ENCODE measurements around the gene C10orf90. TPM values are rescaled to one million over a fixed set of nuclear protein-coding genes. Genes with fewer than 3 reads are reported as not detected.

The C10orf90 gene
- total RNA-seq, 1 donor from 2014 or later = not detected

DNA sequence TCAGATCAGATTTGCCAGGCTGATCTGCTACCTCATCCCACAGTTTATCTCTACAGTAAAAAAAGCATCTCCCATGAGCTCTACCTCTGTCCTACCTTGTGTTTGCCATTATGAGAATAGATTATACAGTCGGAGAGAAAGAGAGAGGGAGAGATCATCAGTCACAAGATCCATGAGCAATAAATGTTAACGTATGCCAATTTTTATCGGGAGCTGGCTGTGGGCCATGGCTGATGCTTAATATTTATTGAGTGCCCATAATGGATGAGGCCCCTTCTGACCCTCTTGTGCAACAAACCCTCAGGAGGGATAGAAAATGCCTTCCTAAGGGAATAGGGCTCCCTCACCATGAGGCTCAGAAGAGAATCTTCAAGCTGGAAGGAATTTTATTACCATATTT, 52.8 kb downstream of the C10orf90 start:
- H3K27me3 Mint-ChIP-seq (ENCODE audit: unreplicated experiment) = peaks cover 2% of the 10 kb centered on the region
- H3K36me3 Mint-ChIP-seq (ENCODE audit: low read depth, unreplicated experiment) = no peaks in the 10 kb centered on the region
- TF ChIP-seq, protein P1, sequence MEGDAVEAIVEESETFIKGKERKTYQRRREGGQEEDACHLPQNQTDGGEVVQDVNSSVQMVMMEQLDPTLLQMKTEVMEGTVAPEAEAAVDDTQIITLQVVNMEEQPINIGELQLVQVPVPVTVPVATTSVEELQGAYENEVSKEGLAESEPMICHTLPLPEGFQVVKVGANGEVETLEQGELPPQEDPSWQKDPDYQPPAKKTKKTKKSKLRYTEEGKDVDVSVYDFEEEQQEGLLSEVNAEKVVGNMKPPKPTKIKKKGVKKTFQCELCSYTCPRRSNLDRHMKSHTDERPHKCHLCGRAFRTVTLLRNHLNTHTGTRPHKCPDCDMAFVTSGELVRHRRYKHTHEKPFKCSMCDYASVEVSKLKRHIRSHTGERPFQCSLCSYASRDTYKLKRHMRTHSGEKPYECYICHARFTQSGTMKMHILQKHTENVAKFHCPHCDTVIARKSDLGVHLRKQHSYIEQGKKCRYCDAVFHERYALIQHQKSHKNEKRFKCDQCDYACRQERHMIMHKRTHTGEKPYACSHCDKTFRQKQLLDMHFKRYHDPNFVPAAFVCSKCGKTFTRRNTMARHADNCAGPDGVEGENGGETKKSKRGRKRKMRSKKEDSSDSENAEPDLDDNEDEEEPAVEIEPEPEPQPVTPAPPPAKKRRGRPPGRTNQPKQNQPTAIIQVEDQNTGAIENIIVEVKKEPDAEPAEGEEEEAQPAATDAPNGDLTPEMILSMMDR (IDR thresholded peaks at IDR 0.05; ENCODE audit: unreplicated experiment) = no peak
- no peaks in the 10 kb centered on the region for H3K4me1 Mint-ChIP-seq (ENCODE audit: unreplicated experiment)
- no peak overlapping the region for H3K4me3 Mint-ChIP-seq (ENCODE audit: unreplicated experiment)
- H3K9me3 Mint-ChIP-seq (ENCODE audit: unreplicated experiment) = no peaks in the 10 kb centered on the region
- no peak for DNase-seq (ENCODE audit: low spot score)
- H3K27ac Mint-ChIP-seq (ENCODE audit: unreplicated experiment) = no peak overlapping the region

DNA sequence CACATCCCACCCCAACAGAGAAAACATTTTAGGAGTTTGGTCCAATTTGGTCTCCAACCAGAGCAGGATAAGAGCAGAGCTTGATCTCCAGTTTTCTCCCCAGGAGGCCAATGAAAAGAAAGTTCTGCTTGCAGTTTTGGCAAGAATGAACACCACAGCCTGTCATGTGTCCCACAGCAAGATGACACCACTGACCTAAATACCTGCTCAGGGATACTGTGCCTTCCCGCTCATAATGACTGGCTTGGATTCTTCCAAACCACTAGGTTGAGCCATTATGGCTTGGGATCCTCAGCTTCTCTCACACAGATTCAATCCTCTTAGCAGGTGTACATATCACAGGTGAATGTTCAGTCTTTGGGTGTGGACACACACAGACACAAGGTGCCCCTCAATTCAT, 53.3 kb downstream of the C10orf90 start:
- H3K36me3 Mint-ChIP-seq (ENCODE audit: low read depth, unreplicated experiment) = no peaks in the 10 kb centered on the region
- no peak overlapping the region for H3K27ac Mint-ChIP-seq (ENCODE audit: unreplicated experiment)
- H3K4me1 Mint-ChIP-seq (ENCODE audit: unreplicated experiment) = no peaks in the 10 kb centered on the region
- H3K27me3 Mint-ChIP-seq (ENCODE audit: unreplicated experiment) = peaks cover 2% of the 10 kb centered on the region
- TF ChIP-seq, protein P1 (IDR thresholded peaks at IDR 0.05; ENCODE audit: unreplicated experiment) = no peak
- no peak for DNase-seq (ENCODE audit: low spot score)
- H3K9me3 Mint-ChIP-seq (ENCODE audit: unreplicated experiment) = no peaks in the 10 kb centered on the region
- no peak overlapping the region for H3K4me3 Mint-ChIP-seq (ENCODE audit: unreplicated experiment)

- H3K27me3 Mint-ChIP-seq (ENCODE audit: unreplicated experiment) = peaks cover 2% of the 10 kb centered on the region
- H3K4me3 Mint-ChIP-seq (ENCODE audit: unreplicated experiment) = no peak overlapping the region
- TF ChIP-seq, protein P1 (IDR thresholded peaks at IDR 0.05; ENCODE audit: unreplicated experiment) = no peak
- no peak overlapping the region for H3K27ac Mint-ChIP-seq (ENCODE audit: unreplicated experiment)
- DNase-seq (ENCODE audit: low spot score) = no peak
- no peaks in the 10 kb centered on the region for H3K4me1 Mint-ChIP-seq (ENCODE audit: unreplicated experiment)
- H3K9me3 Mint-ChIP-seq (ENCODE audit: unreplicated experiment) = no peaks in the 10 kb centered on the region
- no peaks in the 10 kb centered on the region for H3K36me3 Mint-ChIP-seq (ENCODE audit: low read depth, unreplicated experiment)
Observed at GRCh38 chr10:126616737-126617136, 53.8 kb downstream of the C10orf90 start.

- peaks cover 2% of the 10 kb centered on the region for H3K27me3 Mint-ChIP-seq (ENCODE audit: unreplicated experiment)
Observed at GRCh38 chr10:126611303-126611702, 59.2 kb downstream of the C10orf90 start.

DNA sequence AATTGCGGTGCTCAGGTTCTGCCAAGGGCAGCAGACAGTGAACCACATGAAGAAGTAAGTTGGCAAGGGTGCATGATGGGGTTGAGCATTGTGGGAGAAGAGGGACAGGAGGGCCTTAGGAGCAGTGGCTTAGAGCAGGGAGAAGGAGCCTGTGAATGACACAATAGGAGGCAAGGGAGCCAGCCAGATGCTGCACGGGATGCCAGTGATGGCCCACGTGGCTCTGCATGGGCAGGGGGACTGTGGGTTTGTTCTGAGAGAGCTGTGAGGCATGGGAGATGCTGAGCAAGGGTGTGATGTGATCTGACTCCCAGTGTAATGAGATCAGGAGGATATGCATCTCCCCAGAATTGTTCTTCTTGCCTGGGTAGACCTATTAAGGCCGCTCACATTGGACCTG, 60.9 kb downstream of the C10orf90 start:
- Mint-ChIP-seq H3K4me3 (ENCODE audit: unreplicated experiment) (no peak overlapping the region), H3K27ac (ENCODE audit: unreplicated experiment) (no peak overlapping the region), H3K27me3 (ENCODE audit: unreplicated experiment) (no peaks in the 10 kb centered on the region), H3K36me3 (ENCODE audit: low read depth, unreplicated experiment) (no peaks in the 10 kb centered on the region), H3K9me3 (ENCODE audit: unreplicated experiment) (no peaks in the 10 kb centered on the region), H3K4me1 (ENCODE audit: unreplicated experiment) (no peaks in the 10 kb centered on the region)
- TF ChIP-seq, protein P1 (IDR thresholded peaks at IDR 0.05; ENCODE audit: unreplicated experiment) = no peak
- no peak for DNase-seq (ENCODE audit: low spot score)

More at GRCh38 chr10:126611303-126611702, 59.2 kb downstream of the C10orf90 start:
- no peak overlapping the region for H3K4me3 Mint-ChIP-seq (ENCODE audit: unreplicated experiment)
- TF ChIP-seq, protein P1 (IDR thresholded peaks at IDR 0.05; ENCODE audit: unreplicated experiment) = no peak
- H3K27ac Mint-ChIP-seq (ENCODE audit: unreplicated experiment) = no peak overlapping the region
- DNase-seq (ENCODE audit: low spot score) = no peak
- no peaks in the 10 kb centered on the region for H3K4me1 Mint-ChIP-seq (ENCODE audit: unreplicated experiment)
- no peaks in the 10 kb centered on the region for H3K36me3 Mint-ChIP-seq (ENCODE audit: low read depth, unreplicated experiment)
- H3K9me3 Mint-ChIP-seq (ENCODE audit: unreplicated experiment) = no peaks in the 10 kb centered on the region

All from endothelial cell (in vitro differentiated cells).